ENCODE results near the gene TMED8. TPM values are rescaled to one million over a fixed set of nuclear protein-coding genes. Genes with fewer than 3 reads are reported as not detected.
A peak's percentile ranks its signal among the peaks of the same experiment; 100 is the strongest.
"Not testable (repeated sequence)": the region's sequence is repeated elsewhere in the genome, so short reads cannot be mapped to it uniquely, and the experiment has no call there.

TMED8 gene
- total and polyA plus RNA-seq, 7 donors, result 1.5 to 9.2 (median 2.9) TPM

GRCh38 chr14:77421201-77421600, 44.3 kb upstream of the TMED8 start:
- no peak for ATAC-seq
- 46 to 96% (median 74%) methylated on average over 2 of the region's 2 CpGs for WGBS, 3 donors
- Histone ChIP-seq H3K27me3 (ENCODE audit: insufficient read depth in 3 of 3, low read length in 2 of 3) (no peaks in the 10 kb centered on the region), H3K4me3 (no peak overlapping the region), H3K36me3 (ENCODE audit: insufficient read depth in 1 of 2, low read depth in 1 of 2) (peaks cover 8 to 50% of the 10 kb centered on the region in 2 donors), H3K9me3 (no peaks in the 10 kb centered on the region), H3K4me1 (no peaks in the 10 kb centered on the region), H3K27ac (no peak overlapping the region)
- TF ChIP-seq, protein P1, sequence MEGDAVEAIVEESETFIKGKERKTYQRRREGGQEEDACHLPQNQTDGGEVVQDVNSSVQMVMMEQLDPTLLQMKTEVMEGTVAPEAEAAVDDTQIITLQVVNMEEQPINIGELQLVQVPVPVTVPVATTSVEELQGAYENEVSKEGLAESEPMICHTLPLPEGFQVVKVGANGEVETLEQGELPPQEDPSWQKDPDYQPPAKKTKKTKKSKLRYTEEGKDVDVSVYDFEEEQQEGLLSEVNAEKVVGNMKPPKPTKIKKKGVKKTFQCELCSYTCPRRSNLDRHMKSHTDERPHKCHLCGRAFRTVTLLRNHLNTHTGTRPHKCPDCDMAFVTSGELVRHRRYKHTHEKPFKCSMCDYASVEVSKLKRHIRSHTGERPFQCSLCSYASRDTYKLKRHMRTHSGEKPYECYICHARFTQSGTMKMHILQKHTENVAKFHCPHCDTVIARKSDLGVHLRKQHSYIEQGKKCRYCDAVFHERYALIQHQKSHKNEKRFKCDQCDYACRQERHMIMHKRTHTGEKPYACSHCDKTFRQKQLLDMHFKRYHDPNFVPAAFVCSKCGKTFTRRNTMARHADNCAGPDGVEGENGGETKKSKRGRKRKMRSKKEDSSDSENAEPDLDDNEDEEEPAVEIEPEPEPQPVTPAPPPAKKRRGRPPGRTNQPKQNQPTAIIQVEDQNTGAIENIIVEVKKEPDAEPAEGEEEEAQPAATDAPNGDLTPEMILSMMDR (IDR thresholded peaks at IDR 0.05), result no peak
- DNase-seq, result no peak
- intact Hi-C loops (cut with DNase I), result no loop called here

DNA sequence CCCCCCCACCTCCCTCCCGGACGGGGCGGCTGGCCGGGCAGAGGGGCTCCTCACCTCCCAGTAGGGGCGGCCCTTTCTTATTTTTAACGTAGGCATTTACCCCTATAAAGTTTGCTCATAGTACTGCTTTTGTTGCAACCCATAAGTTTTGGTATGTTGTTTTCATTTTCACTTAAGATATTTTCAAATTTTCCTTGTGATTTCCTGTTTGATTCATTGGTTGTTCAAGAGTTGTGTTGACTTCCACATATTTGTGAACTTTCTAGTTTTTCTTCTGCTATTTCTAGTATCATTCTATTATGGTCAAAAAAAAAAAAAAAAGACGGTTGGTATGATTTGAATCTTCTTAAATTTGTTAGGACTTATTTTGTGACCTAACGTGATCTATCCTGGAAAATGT, 39.9 kb upstream of the TMED8 start:
- no peak overlapping the region for H3K4me3 ChIP-seq
- no peaks in the 10 kb centered on the region for H3K9me3 ChIP-seq
- TF ChIP-seq, protein P1 (IDR thresholded peaks at IDR 0.05), result no peak
- no peak for DNase-seq
- intact Hi-C loops (cut with DNase I), result no loop called here
- no peaks in the 10 kb centered on the region for H3K4me1 ChIP-seq
- no peak overlapping the region for H3K27ac ChIP-seq
- no peaks in the 10 kb centered on the region for H3K27me3 ChIP-seq (ENCODE audit: insufficient read depth in 3 of 3, low read length in 2 of 3)
- 91 to 95% (median 93%) methylated on average over 7 to 8 of the region's 8 CpGs for WGBS, 3 donors
- no peak for ATAC-seq
- peaks cover 0 to 6% of the 10 kb centered on the region in 2 donors for H3K36me3 ChIP-seq (ENCODE audit: insufficient read depth in 1 of 2, low read depth in 1 of 2)

DNA sequence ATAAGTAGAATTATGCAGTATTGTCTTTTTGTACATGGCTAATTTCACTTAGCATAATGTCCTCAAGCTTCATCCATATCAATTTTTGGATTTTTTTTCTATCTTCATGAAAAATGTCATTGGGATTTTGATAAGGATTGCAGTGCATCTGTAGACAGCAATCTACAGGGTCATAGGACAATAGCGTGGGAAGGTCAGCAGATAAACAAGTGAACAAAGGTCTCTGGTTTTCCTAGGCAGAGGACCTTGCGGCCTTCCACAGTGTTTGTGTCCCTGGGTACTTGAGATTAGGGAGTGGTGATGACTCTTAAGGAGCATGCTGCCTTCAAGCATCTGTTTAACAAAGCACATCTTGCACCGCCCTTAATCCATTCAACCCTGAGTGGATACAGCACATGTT, 39.2 kb upstream of the TMED8 start:
- H3K9me3 ChIP-seq; H3K4me3 ChIP-seq; DNase-seq; H3K36me3 ChIP-seq (ENCODE audit: insufficient read depth in 1 of 2, low read depth in 1 of 2); ATAC-seq; H3K27ac ChIP-seq; H3K27me3 ChIP-seq (ENCODE audit: insufficient read depth in 3 of 3, low read length in 2 of 3); H3K4me1 ChIP-seq; intact Hi-C loops (cut with DNase I): not testable (repeated sequence)
- WGBS, 3 donors, result 96 to 98% (median 97%) methylated on average over 2 of the region's 3 CpGs

- H3K36me3 ChIP-seq (ENCODE audit: insufficient read depth in 1 of 2, low read depth in 1 of 2); ATAC-seq; H3K4me1 ChIP-seq; H3K27me3 ChIP-seq (ENCODE audit: insufficient read depth in 3 of 3, low read length in 2 of 3); H3K9me3 ChIP-seq; H3K27ac ChIP-seq; intact Hi-C loops (cut with DNase I); H3K4me3 ChIP-seq; DNase-seq: not testable (repeated sequence)
- WGBS, 3 donors, result 90 to 94% (median 92%) methylated on average over 10 of the region's 10 CpGs
These were observed 38.6 kb upstream of the TMED8 start for GRCh38 chr14:77415403-77416030.

DNA sequence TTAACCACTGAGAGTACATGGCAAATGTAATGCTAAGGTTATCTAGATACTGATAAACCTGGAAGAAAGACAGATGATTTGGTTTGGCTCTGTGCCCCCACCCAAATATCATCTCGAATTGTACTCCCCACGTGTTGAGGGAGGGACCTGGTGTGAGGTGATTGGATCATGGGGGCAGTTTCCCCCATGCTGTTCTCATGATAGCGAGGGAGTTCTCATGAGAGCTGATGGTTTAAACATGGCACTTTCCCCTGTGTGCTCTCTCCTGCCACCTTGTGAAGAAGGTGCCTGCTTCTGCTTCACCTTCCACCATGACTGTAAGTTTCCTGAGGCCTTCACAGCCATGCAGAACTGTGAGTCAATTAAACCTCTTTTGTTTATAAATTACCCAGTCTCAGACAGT, 32.2 kb upstream of the TMED8 start:
- Histone ChIP-seq H3K9me3 (no peaks in the 10 kb centered on the region), H3K27ac (no peak overlapping the region), H3K36me3 (ENCODE audit: insufficient read depth in 1 of 2, low read depth in 1 of 2) (no peaks in the 10 kb centered on the region), H3K27me3 (ENCODE audit: insufficient read depth in 3 of 3, low read length in 2 of 3) (no peaks in the 10 kb centered on the region), H3K4me3 (no peak overlapping the region), H3K4me1 (no peaks in the 10 kb centered on the region)
- DNase-seq (no peak), ATAC-seq (no peak)
- TF ChIP-seq, protein P1 (IDR thresholded peaks at IDR 0.05), result peak; percentile 11
- intact Hi-C loops (cut with DNase I), result no loop called here
- WGBS, 3 donors, result 34 to 50% (median 37%) methylated on average over 3 of the region's 3 CpGs

DNA sequence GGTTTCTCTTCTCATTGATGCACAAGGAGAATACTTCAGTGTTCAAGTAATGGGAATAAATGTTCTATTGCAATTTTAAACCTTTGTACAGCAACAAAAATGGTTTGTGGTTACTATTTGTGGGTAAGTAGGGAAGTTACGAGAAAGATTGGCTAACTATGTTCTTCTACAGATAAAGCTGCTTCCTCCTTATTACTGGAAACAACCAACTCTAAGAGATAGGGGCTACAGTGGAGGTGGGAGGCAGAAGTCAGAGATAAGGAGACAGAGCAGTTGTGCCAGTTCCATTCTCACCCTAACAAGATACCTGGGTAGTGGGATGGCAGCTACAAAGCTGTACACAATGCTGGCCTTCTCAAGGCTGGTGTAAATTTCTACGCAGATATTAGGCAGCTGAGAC, 30.3 kb upstream of the TMED8 start:
- no peaks in the 10 kb centered on the region for H3K36me3 ChIP-seq (ENCODE audit: insufficient read depth in 1 of 2, low read depth in 1 of 2)
- TF ChIP-seq, protein P1 (IDR thresholded peaks at IDR 0.05), result no peak
- WGBS, 3 donors, result 89 to 95% (median 92%) methylated on average over 2 of the region's 2 CpGs
- no peaks in the 10 kb centered on the region for H3K27me3 ChIP-seq (ENCODE audit: insufficient read depth in 3 of 3, low read length in 2 of 3)
- H3K27ac ChIP-seq, result no peak overlapping the region
- no peaks in the 10 kb centered on the region for H3K4me1 ChIP-seq
- no peak overlapping the region for H3K4me3 ChIP-seq
- no peaks in the 10 kb centered on the region for H3K9me3 ChIP-seq
- intact Hi-C loops (cut with DNase I), result no loop called here
- ATAC-seq, result no peak
- no peak for DNase-seq
